Neural cell (in vitro differentiated cells): ENCODE measurements around the gene RNF149.

ENCODE experiments used
- CTCF ChIP-seq: fragments of 450-650 bp; IDR thresholded peaks from 2 replicates; pipeline ENCODE4 v1.5.1; 2014; ENCODE audit warnings: antibody characterized with exemption, mild to moderate bottlenecking, moderate library complexity; ENCODE audit not compliant: poor library complexity, severe bottlenecking
- EP300 ChIP-seq: fragments of 450-650 bp; conservative IDR thresholded peaks from 2 replicates; pipeline ENCODE4 v1.6.1; 2014; ENCODE audit warnings: antibody characterized with exemption, mild to moderate bottlenecking, moderate library complexity; ENCODE audit not compliant: poor library complexity, severe bottlenecking
- EZH2 ChIP-seq: fragments of 200-600, 300-800 bp; shearing (Covaris generic), sonication (generic); IDR thresholded peaks from 2 replicates; pipeline ENCODE4 v1.6.1; 2014; ENCODE audit warnings: antibody characterized with exemption, low read length, borderline replicate concordance, mild to moderate bottlenecking; ENCODE audit not compliant: insufficient read depth, poor library complexity, severe bottlenecking
- MXI1 ChIP-seq: fragments of 450-650 bp; conservative IDR thresholded peaks from 2 replicates; pipeline ENCODE4 v1.6.1; 2014; ENCODE audit warnings: antibody characterized with exemption, mild to moderate bottlenecking; ENCODE audit not compliant: poor library complexity, severe bottlenecking
- POLR2AphosphoS5 ChIP-seq: IDR thresholded peaks from 2 replicates; pipeline ENCODE4 v1.6.1; 2012
- RAD21 ChIP-seq: fragments of 450-650 bp; conservative IDR thresholded peaks from 2 replicates; pipeline ENCODE4 v1.6.1; 2014; ENCODE audit warnings: antibody characterized with exemption, mild to moderate bottlenecking, moderate library complexity
- REST ChIP-seq: IDR thresholded peaks from 2 replicates; pipeline ENCODE4 v1.6.1; 2012; ENCODE audit warnings: borderline replicate concordance
- SMC3 ChIP-seq: fragments of 450-650 bp; conservative IDR thresholded peaks from 2 replicates; pipeline ENCODE4 v1.6.1; 2014; ENCODE audit warnings: antibody characterized with exemption, mild to moderate bottlenecking, moderate library complexity; ENCODE audit not compliant: poor library complexity
- TAF1 ChIP-seq: IDR thresholded peaks from 2 replicates; pipeline ENCODE4 v1.6.1; 2012; ENCODE audit warnings: low read depth

GRCh38 chr2:101349893-101350662, 41.6 kb upstream of the RNF149 start:
- TF ChIP-seq CTCF: no peak
- no peak for TF ChIP-seq SMC3
- TF ChIP-seq TAF1: no peak
- no peak for TF ChIP-seq EZH2
- TF ChIP-seq RAD21: no peak
- no peak for TF ChIP-seq POLR2AphosphoS5
- no peak for TF ChIP-seq MXI1
- no peak for TF ChIP-seq REST
- TF ChIP-seq EP300: no peak
